Astrocyte (in vitro differentiated cells and primary cell): ENCODE results near the gene ICE1.

ENCODE experiments used
- EZH2 ChIP-seq: IDR thresholded peaks from 2 replicates; pipeline ENCODE4 v1.6.1; 2012; ENCODE audit warnings: mild to moderate bottlenecking, low read length, inconsistent platforms; ENCODE audit not compliant: insufficient read depth
- TF ChIP-seq, protein P1 (sequence below): IDR thresholded peaks from 2 replicates; pipeline ENCODE4 v1.5.1; 2011; ENCODE audit warnings: low read depth, mild to moderate bottlenecking, inconsistent platforms, low read length, moderate library complexity; ENCODE audit not compliant: insufficient read depth

DNA sequence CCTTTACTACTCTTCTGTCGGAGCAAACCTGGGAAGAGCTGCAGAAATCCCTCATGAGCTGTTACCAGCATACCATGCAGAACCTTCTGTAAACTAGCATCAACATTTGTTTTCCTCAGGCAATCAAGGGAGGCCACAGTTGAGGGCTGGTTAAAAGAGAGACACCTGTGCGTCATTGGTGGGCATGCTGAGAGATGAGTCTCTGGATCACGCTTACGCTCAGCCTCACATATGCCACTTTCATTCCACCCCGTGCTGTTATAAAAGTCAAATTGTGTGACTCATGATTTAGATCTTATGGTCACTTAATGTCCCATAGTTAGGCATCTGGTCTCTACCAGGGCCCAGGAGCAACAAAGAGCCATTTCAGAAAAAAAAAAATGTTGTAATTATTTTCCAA, 18.1 kb upstream of the ICE1 start:
- TF ChIP-seq, protein P1, sequence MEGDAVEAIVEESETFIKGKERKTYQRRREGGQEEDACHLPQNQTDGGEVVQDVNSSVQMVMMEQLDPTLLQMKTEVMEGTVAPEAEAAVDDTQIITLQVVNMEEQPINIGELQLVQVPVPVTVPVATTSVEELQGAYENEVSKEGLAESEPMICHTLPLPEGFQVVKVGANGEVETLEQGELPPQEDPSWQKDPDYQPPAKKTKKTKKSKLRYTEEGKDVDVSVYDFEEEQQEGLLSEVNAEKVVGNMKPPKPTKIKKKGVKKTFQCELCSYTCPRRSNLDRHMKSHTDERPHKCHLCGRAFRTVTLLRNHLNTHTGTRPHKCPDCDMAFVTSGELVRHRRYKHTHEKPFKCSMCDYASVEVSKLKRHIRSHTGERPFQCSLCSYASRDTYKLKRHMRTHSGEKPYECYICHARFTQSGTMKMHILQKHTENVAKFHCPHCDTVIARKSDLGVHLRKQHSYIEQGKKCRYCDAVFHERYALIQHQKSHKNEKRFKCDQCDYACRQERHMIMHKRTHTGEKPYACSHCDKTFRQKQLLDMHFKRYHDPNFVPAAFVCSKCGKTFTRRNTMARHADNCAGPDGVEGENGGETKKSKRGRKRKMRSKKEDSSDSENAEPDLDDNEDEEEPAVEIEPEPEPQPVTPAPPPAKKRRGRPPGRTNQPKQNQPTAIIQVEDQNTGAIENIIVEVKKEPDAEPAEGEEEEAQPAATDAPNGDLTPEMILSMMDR, result no peak
- TF ChIP-seq EZH2, result no peak
